ENCODE results near the gene CXXC1. TPM values are rescaled to one million over a fixed set of nuclear protein-coding genes. Genes with fewer than 3 reads are reported as not detected.
A peak's percentile ranks its signal among the peaks of the same experiment; 100 is the strongest.

CXXC1 gene
- total RNA-seq, 1 donor from 2014 or later: 32.6 TPM

DNA sequence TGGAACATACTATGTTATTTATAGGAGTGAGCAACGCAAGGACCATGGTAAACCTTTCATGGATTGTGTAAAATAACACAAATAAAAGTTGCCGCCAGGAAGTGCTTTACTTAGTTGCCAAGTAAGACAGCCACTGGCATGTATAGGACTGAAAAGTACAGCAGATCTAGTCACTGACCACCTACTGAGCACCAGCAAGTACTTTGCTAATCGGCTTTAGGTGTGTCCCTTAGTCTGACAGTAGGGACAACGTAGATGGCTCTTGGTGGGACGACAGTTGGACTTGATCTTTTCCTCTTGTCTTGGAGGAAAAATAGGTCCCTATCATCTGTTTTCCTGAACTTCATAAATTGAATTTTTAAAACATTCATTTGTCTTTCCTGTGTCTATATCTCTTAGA is 13.6 kb upstream of the CXXC1 start:
- Histone ChIP-seq H3K4me3 (ENCODE audit: low read depth, low read length) (no peak overlapping the region), H3K27me3 (ENCODE audit: control insufficient read depth, insufficient read depth, low read length) (no peaks in the 10 kb centered on the region), H3K36me3 (ENCODE audit: control insufficient read depth, insufficient read depth, low read length) (no peaks in the 10 kb centered on the region)
- FAIRE-seq (no peak), DNase-seq (ENCODE audit: low read depth) (no peak)
- TF ChIP-seq CTCF (IDR thresholded peaks at IDR 0.05; ENCODE audit: insufficient read depth, low read length, severe bottlenecking): no peak

- H3K4me3 ChIP-seq (ENCODE audit: low read depth, low read length): no peak overlapping the region
- no peak for TF ChIP-seq CTCF (IDR thresholded peaks at IDR 0.05; ENCODE audit: insufficient read depth, low read length, severe bottlenecking)
- H3K36me3 ChIP-seq (ENCODE audit: control insufficient read depth, insufficient read depth, low read length): no peaks in the 10 kb centered on the region
- DNase-seq (ENCODE audit: low read depth) (no peak), FAIRE-seq (no peak)
- no peaks in the 10 kb centered on the region for H3K27me3 ChIP-seq (ENCODE audit: control insufficient read depth, insufficient read depth, low read length)
These were observed 12.3 kb upstream of the CXXC1 start for GRCh38 chr18:50299626-50300388.

GRCh38 chr18:50298443-50299284 is 11.2 kb upstream of the CXXC1 start:
- TF ChIP-seq CTCF (IDR thresholded peaks at IDR 0.05; ENCODE audit: insufficient read depth, low read length, severe bottlenecking): no peak
- H3K27me3 ChIP-seq (ENCODE audit: control insufficient read depth, insufficient read depth, low read length): no peaks in the 10 kb centered on the region

GRCh38 chr18:50297621-50298442 is 10.3 kb upstream of the CXXC1 start:
- Histone ChIP-seq H3K27me3 (ENCODE audit: control insufficient read depth, insufficient read depth, low read length) (no peaks in the 10 kb centered on the region), H3K4me3 (ENCODE audit: low read depth, low read length) (peak overlapping the region; percentile 29), H3K36me3 (ENCODE audit: control insufficient read depth, insufficient read depth, low read length) (no peaks in the 10 kb centered on the region)
- DNase-seq (ENCODE audit: low read depth) (peak; percentile 56), FAIRE-seq (no peak)
- no peak for TF ChIP-seq CTCF (IDR thresholded peaks at IDR 0.05; ENCODE audit: insufficient read depth, low read length, severe bottlenecking)

More at GRCh38 chr18:50298443-50299284, 11.2 kb upstream of the CXXC1 start:
- FAIRE-seq (no peak), DNase-seq (ENCODE audit: low read depth) (no peak)
- Histone ChIP-seq H3K4me3 (ENCODE audit: low read depth, low read length) (peak overlapping the region; percentile 29), H3K36me3 (ENCODE audit: control insufficient read depth, insufficient read depth, low read length) (no peaks in the 10 kb centered on the region)

GRCh38 chr18:50293039-50293438 is 5.5 kb upstream of the CXXC1 start:
- no peak for FAIRE-seq
- Histone ChIP-seq H3K36me3 (ENCODE audit: control insufficient read depth, insufficient read depth, low read length) (no peaks in the 10 kb centered on the region), H3K27me3 (ENCODE audit: control insufficient read depth, insufficient read depth, low read length) (no peaks in the 10 kb centered on the region), H3K4me3 (ENCODE audit: low read depth, low read length) (no peak overlapping the region)
- no peak for DNase-seq (ENCODE audit: low read depth)
- no peak for TF ChIP-seq CTCF (IDR thresholded peaks at IDR 0.05; ENCODE audit: insufficient read depth, low read length, severe bottlenecking)
